HL-60 (cell line): ENCODE results near the gene SYT7.

Source experiments
- DNase-seq, 2 experiments: peaks; one replicate each; pipeline ENCODE4 v3.0.0-alpha.2; 2010 to 2020; ENCODE audit warnings: low read depth in 1 of 2, low spot score in 1 of 2
- H3K27ac ChIP-seq: fragments of 250-450 bp; sonication (Bioruptor Pico); replicated peaks from 2 replicates; pipeline ENCODE4 v1.5.1; 2020; ENCODE audit warnings: mild to moderate bottlenecking, moderate library complexity
- H3K27me3 ChIP-seq: fragments of 250-450 bp; sonication (Bioruptor Pico); 2 replicates; pipeline ENCODE4 v1.5.1; 2021; ENCODE audit warnings: mild to moderate bottlenecking, moderate library complexity; ENCODE audit not compliant: insufficient read depth, poor library complexity, severe bottlenecking
- H3K4me3 ChIP-seq: replicated peaks from 2 replicates; pipeline ENCODE4 v1.5.1; 2011; ENCODE audit warnings: mild to moderate bottlenecking, control low read depth, low read length; ENCODE audit not compliant: insufficient read depth
- GABPA ChIP-seq: IDR thresholded peaks from 2 replicates; pipeline ENCODE4 v1.6.1; 2012; ENCODE audit warnings: low read depth
- POLR2AphosphoS5 ChIP-seq: IDR thresholded peaks from 2 replicates; pipeline ENCODE4 v1.6.1; 2012; ENCODE audit warnings: low read depth
- SPI1 ChIP-seq: IDR thresholded peaks from 2 replicates; pipeline ENCODE4 v1.6.1; 2012; ENCODE audit warnings: low read depth, mild to moderate bottlenecking, borderline replicate concordance
- TF ChIP-seq, protein P1 (sequence below): IDR thresholded peaks from one replicate; pipeline ENCODE4 v1.5.1; 2011; ENCODE audit warnings: low read length, control low read depth, inconsistent platforms; ENCODE audit not compliant: insufficient read depth
- TF ChIP-seq, protein P2 (sequence below): IDR thresholded peaks from 2 replicates; pipeline ENCODE4 v1.6.1; 2012; ENCODE audit warnings: low read depth; ENCODE audit not compliant: insufficient replicate concordance

The SYT7 gene

GRCh38 chr11:61499816-61500491, 80.9 kb downstream of the SYT7 start:
- Histone ChIP-seq H3K27ac (no peak overlapping the region), H3K4me3 (no peak overlapping the region), H3K27me3 (no peaks in the 10 kb centered on the region)
- TF ChIP-seq POLR2AphosphoS5 (no peak), GABPA (no peak), SPI1 (no peak)
- TF ChIP-seq, protein P1, sequence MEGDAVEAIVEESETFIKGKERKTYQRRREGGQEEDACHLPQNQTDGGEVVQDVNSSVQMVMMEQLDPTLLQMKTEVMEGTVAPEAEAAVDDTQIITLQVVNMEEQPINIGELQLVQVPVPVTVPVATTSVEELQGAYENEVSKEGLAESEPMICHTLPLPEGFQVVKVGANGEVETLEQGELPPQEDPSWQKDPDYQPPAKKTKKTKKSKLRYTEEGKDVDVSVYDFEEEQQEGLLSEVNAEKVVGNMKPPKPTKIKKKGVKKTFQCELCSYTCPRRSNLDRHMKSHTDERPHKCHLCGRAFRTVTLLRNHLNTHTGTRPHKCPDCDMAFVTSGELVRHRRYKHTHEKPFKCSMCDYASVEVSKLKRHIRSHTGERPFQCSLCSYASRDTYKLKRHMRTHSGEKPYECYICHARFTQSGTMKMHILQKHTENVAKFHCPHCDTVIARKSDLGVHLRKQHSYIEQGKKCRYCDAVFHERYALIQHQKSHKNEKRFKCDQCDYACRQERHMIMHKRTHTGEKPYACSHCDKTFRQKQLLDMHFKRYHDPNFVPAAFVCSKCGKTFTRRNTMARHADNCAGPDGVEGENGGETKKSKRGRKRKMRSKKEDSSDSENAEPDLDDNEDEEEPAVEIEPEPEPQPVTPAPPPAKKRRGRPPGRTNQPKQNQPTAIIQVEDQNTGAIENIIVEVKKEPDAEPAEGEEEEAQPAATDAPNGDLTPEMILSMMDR, result no peak
- TF ChIP-seq, protein P2, sequence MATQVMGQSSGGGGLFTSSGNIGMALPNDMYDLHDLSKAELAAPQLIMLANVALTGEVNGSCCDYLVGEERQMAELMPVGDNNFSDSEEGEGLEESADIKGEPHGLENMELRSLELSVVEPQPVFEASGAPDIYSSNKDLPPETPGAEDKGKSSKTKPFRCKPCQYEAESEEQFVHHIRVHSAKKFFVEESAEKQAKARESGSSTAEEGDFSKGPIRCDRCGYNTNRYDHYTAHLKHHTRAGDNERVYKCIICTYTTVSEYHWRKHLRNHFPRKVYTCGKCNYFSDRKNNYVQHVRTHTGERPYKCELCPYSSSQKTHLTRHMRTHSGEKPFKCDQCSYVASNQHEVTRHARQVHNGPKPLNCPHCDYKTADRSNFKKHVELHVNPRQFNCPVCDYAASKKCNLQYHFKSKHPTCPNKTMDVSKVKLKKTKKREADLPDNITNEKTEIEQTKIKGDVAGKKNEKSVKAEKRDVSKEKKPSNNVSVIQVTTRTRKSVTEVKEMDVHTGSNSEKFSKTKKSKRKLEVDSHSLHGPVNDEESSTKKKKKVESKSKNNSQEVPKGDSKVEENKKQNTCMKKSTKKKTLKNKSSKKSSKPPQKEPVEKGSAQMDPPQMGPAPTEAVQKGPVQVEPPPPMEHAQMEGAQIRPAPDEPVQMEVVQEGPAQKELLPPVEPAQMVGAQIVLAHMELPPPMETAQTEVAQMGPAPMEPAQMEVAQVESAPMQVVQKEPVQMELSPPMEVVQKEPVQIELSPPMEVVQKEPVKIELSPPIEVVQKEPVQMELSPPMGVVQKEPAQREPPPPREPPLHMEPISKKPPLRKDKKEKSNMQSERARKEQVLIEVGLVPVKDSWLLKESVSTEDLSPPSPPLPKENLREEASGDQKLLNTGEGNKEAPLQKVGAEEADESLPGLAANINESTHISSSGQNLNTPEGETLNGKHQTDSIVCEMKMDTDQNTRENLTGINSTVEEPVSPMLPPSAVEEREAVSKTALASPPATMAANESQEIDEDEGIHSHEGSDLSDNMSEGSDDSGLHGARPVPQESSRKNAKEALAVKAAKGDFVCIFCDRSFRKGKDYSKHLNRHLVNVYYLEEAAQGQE, result no peak
- no peak for DNase-seq

DNA sequence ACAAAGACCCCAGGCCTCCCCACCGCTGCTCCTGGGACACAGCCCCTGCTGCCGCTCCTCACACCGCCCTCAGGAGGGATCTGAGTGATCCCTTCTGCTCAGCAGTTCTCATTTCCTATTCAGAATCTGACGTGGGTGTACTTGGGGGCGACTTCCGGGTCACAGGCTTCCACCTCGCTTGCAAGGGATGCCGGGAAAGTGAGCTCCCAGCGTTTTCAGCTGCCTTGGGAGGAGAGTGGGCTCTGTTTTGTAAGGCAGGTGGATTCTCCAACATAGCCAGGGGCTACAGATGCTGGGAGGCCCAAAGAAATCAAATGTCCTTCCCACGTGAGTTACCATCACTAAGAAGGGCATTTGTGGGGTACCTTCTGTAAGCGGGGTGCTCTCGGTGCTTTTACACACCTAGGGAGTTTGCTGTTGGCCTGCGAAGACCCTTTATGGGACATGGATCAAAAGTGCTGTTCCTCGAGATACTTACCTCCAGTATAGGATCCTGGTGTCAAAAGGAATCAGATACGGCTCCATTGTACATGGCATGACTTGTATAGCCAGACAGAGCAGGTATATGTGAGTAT, 82.0 kb downstream of the SYT7 start:
- Histone ChIP-seq H3K4me3 (no peak overlapping the region), H3K27me3 (no peaks in the 10 kb centered on the region), H3K27ac (no peak overlapping the region)
- DNase-seq, result no peak
- no peak for TF ChIP-seq POLR2AphosphoS5
- TF ChIP-seq, protein P1, result no peak
- TF ChIP-seq, protein P2, result no peak
- TF ChIP-seq SPI1, result no peak
- TF ChIP-seq GABPA, result no peak

- no peak for DNase-seq
- Histone ChIP-seq H3K4me3 (no peak overlapping the region), H3K27me3 (no peaks in the 10 kb centered on the region), H3K27ac (no peak overlapping the region)
- TF ChIP-seq, protein P1, result no peak
- TF ChIP-seq SPI1 (no peak), GABPA (no peak), POLR2AphosphoS5 (no peak)
- TF ChIP-seq, protein P2, result no peak
Observed at GRCh38 chr11:61497876-61498275, 83.0 kb downstream of the SYT7 start.
